GM18508 (cell line): Measurements from ENCODE around the gene GGT5.
"Not testable (repeated sequence)": the region's sequence is repeated elsewhere in the genome, so short reads cannot be mapped to it uniquely, and the experiment has no call there.

Experiments used
- ATAC-seq: cut with Tn5 transposase; IDR thresholded peaks from one replicate; pipeline ENCODE4 v1.9.1; 2021; ENCODE audit warnings: moderate number of reproducible peaks; ENCODE audit not compliant: insufficient read depth, unreplicated experiment

The GGT5 gene, protein sequence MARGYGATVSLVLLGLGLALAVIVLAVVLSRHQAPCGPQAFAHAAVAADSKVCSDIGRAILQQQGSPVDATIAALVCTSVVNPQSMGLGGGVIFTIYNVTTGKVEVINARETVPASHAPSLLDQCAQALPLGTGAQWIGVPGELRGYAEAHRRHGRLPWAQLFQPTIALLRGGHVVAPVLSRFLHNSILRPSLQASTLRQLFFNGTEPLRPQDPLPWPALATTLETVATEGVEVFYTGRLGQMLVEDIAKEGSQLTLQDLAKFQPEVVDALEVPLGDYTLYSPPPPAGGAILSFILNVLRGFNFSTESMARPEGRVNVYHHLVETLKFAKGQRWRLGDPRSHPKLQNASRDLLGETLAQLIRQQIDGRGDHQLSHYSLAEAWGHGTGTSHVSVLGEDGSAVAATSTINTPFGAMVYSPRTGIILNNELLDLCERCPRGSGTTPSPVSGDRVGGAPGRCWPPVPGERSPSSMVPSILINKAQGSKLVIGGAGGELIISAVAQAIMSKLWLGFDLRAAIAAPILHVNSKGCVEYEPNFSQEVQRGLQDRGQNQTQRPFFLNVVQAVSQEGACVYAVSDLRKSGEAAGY

DNA sequence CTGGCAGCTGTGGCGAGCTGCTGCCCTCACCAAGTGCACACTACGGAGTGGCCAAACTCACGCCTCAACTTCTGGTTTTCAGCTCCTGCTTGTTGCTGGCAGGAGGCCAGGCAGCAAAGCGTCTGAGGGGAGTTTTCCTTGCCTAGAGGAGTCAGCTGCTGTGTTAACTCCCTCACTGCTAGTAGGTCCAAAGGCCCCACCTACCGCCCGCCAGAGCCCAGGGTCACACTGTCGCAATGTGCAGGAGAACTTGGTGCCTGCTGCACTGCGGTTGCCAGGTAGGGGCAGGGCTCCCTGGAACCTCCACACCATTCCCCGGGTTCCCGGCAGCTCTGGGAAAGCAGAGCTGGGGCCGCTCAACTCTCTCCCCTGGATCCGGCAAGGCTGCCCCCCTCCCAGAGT, at the start of gene GGT5:
Gene GGT5 (minus strand): TSS at position 53 of the 402 bp plus-strand sequence. CDS start 357 bp downstream, outside the sequence.
- not testable (repeated sequence) for ATAC-seq

- ATAC-seq, result not testable (repeated sequence)
Observed at GRCh38 chr22:24292202-24292830, 47.4 kb upstream of the GGT5 start.

- ATAC-seq, result no peak
Observed at GRCh38 chr22:24291515-24292201, 46.8 kb upstream of the GGT5 start.

DNA sequence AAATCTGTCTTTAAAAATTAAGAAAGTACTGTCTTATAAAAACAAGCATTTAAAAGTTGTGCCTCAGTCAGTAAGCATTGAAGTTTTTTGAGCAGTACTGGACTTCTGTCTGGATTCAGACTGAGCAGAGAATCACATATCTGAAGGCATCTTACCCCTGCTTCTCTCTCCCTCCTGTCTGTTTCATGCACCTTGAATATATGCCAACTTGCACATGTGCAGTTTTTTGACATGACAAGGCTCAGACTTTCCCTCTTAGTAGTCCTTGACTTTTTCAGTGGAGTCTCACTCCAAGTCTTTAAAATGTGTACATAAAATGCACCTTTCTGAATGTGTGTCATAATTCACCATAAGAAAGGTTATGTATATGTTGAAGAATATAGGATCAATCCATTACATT, 45.6 kb upstream of the GGT5 start:
- no peak for ATAC-seq

- ATAC-seq, result no peak
Observed at GRCh38 chr22:24289741-24290163, 44.9 kb upstream of the GGT5 start.

DNA sequence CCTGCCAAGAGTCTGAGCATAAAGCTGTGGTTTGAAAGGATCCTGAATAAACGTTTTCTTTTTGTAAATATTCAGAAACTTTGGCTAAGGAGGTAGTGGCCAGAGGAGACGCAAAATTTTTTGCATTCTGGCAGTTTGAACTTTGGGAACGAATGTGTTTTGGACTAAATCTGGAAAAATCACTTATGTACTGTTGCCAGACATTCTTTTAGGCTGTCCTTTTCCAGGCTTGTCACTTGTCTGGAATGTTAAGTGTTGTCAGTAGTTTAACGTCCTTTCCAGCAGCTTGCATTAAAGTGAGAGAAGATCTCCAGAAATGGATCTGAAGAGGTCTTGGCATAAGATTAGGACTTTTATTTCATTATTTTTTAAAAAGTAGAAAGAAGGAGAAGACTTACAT, 44.2 kb upstream of the GGT5 start:
- ATAC-seq, result no peak

GRCh38 chr22:24287801-24288200, 42.9 kb upstream of the GGT5 start:
- not testable (repeated sequence) for ATAC-seq

GRCh38 chr22:24287212-24287611, 42.3 kb upstream of the GGT5 start:
- ATAC-seq, result not testable (repeated sequence)

GRCh38 chr22:24285245-24285644, 40.4 kb upstream of the GGT5 start:
- no peak for ATAC-seq

DNA sequence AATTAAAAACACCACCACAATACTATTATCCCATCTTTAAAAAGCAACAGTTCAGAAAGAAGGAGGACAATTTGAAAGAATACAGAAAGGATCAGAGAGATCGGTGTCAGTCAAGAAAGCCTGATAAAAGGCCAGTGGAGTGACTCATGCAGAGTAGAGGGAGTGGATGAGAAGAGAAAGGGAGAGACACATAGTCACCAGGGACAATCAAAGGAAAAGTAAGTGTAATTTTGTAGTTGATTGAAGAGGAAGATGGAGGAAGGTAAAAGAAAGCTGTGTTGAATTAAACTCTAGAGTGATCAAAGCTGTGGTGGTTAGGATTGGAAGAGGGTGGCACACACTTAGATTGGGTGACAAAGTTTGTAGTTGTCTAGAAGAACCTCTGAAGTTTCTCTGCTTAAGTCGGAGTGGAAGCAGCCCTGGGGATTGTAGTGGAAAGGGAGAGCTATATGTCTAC, 39.9 kb upstream of the GGT5 start:
- ATAC-seq, result no peak

GRCh38 chr22:24282401-24282800, 37.5 kb upstream of the GGT5 start:
- no peak for ATAC-seq

DNA sequence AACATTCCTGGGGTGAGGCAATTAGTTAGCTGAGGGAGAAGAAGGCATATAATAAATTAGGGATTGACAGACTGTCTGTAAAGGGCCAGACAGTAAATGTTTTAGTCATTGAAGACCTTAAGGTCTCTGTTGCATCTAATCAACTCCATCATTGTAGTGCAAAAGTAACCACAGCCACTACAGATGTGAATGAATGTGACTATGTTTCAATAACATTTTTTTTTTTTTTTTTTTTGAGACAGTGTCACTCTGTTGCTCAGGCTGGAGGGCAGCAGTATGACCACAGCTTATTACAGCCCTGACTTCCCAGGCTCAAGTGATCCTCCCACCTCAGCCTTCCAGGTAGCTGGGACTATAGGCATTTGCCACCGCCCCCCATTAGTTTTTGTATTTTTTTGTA, 35.5 kb upstream of the GGT5 start:
- ATAC-seq, result not testable (repeated sequence)

DNA sequence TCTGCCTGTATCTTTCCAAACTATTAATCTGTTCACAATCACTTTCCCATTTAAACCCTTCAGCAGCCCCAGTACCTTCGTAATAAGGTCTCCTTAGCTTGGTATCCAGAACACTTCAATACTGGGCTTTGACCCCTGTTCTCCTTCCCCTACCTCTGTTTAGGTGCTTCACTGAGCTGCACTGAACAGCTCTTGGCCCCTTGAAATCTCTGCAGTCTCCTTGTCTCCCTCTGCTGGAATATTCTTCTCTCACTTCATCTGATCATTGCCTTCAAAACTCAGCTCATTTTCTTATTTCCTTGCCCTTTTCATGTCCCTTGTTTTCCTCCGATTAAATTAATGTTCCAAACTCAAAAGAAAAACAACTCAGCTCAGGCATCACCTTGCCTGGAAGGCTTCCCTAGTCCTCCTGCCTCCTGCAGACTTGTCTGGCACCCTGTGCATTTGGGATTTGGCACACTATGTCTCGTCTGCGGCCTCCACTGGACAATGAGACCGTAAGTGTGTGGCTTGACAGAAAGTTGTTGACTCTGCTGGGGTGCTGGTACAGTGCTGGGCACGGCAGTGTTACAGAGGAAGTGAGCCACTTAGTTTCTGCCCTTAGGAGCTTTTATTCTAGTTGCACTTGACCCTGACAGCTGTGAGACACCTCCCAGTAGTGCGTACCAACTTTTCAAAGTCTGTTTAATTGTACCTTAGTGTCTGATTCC, 30.0 kb upstream of the GGT5 start:
- ATAC-seq, result not testable (repeated sequence)

DNA sequence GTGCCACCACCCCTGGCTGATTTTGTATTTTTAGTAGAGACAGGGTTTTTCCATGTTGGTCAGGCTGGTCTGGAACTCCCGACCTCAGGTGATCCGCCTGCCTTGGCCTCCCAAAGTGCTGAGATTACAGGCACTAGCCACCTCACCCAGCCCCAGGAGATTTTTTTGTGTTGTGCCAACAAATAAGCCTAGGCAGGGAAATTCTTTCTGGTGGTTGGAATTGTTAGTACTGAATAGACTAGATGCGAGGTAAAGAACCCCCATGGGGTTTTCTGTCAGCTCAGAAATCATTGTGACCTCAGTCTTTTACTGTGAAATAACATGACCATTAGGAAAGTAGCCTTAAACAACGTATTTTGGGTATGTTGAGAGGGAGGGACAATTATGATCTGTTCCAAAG, 29.0 kb upstream of the GGT5 start:
- ATAC-seq, result not testable (repeated sequence)

DNA sequence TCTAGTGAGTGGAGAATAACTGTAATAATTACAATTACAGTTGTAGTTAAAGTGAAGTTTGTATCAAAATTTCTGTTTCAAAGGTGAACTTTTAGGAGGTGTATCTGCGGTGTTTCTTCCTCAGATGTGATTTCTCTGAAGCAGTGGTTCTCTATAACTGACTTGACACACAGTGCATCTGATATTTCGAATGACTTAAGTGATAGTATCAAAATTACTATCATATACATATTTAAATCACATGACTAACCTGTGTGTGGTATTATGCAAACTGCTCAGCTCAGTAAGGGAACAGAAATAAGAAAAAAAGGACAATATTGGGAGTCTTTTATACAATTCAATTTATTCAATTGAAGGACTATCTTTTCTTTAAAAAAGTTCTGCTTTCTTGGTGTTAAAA, 28.1 kb upstream of the GGT5 start:
- ATAC-seq, result not testable (repeated sequence)

DNA sequence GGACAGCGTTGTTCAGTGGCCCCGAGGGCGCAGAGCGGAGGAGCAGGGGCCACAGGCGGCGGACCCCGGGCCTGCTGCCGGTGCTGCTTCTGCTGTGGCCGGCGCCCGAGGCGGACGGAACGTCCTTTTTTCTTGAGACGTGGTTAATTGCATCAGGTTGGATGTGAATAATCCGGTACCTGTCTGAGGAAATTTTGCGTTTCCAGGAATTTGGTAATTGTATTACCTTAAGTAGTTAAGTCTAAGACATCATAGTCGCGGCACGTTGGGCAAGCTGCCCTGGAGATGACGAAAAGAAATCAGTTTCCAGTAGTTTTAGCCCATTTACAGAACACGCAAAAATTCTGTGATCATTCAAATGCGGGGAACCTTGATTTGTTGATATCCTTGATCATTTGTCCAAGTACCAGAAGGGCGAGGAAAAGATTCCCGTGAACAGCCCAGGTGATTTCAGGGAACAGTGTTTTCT, 26.5 kb upstream of the GGT5 start:
- ATAC-seq, result no peak

GRCh38 chr22:24270556-24271385, 25.9 kb upstream of the GGT5 start, which contains the start of gene SPECC1L:
Gene SPECC1L (plus strand): TSS chr22:24270831. CDS start chr22:24302232, 31,401 bp downstream.
- no peak for ATAC-seq

DNA sequence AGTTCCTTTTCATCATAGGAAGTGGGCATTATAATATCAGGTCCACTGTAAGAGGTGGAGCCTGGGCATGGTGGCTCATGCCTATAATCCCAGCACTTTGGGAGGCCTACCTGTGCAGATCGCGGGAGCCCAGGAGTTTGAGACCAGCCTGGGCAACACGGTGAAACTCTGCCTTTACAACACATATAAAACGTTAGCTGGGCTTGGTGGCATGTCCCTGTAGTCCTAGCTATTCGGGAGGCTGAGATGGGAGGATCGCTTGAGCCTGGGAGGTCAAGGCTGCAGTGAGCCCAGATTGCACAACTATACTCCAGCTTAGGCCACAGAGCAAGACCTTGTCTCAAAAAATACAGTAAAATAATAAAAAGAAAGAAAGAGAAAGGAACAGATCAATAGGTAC, 21.6 kb upstream of the GGT5 start:
- ATAC-seq, result not testable (repeated sequence)

GRCh38 chr22:24265734-24266133, 20.9 kb upstream of the GGT5 start:
- no peak for ATAC-seq
